HEK293T (cell line): ENCODE results near the gene ITGB5.

Source experiments
- ARNT ChIP-seq: fragments of 450-650 bp; IDR thresholded peaks from 2 replicates; pipeline ENCODE4 v1.6.1; 2017; ENCODE audit warnings: mild to moderate bottlenecking
- BHLHE40 ChIP-seq: fragments of 450-650 bp; IDR thresholded peaks from 2 replicates; pipeline ENCODE4 v1.6.1; 2016; ENCODE audit warnings: mild to moderate bottlenecking, moderate library complexity, borderline replicate concordance
- ELF4 ChIP-seq: fragments of 450-650 bp; IDR thresholded peaks from 2 replicates; pipeline ENCODE4 v1.6.1; 2017; ENCODE audit warnings: antibody characterized with exemption
- FOXA1 ChIP-seq: fragments of 450-650 bp; IDR thresholded peaks from 2 replicates; pipeline ENCODE4 v1.6.1; 2016; ENCODE audit warnings: mild to moderate bottlenecking
- FOXK2 ChIP-seq: fragments of 450-650 bp; IDR thresholded peaks from 2 replicates; pipeline ENCODE4 v1.6.1; 2016; ENCODE audit warnings: mild to moderate bottlenecking
- FOXM1 ChIP-seq: fragments of 450-650 bp; IDR thresholded peaks from 2 replicates; pipeline ENCODE4 v1.6.1; 2017; ENCODE audit warnings: mild to moderate bottlenecking, borderline replicate concordance
- LEF1 ChIP-seq: fragments of 450-650 bp; IDR thresholded peaks from 2 replicates; pipeline ENCODE4 v1.6.1; 2017; ENCODE audit warnings: mild to moderate bottlenecking, borderline replicate concordance
- NFRKB ChIP-seq: fragments of 450-650 bp; IDR thresholded peaks from 2 replicates; pipeline ENCODE4 v1.6.1; 2016; ENCODE audit warnings: mild to moderate bottlenecking, moderate library complexity
- SP1 ChIP-seq: fragments of 450-650 bp; IDR thresholded peaks from 2 replicates; pipeline ENCODE4 v1.6.1; 2017
- SUZ12 ChIP-seq: fragments of 450-650 bp; IDR thresholded peaks from 2 replicates; pipeline ENCODE4 v1.6.1; 2016; ENCODE audit warnings: mild to moderate bottlenecking
- TARDBP ChIP-seq: fragments of 450-650 bp; IDR thresholded peaks from 2 replicates; pipeline ENCODE4 v1.6.1; 2016
- ZNF384 ChIP-seq: fragments of 450-650 bp; IDR thresholded peaks from 2 replicates; pipeline ENCODE4 v1.6.1; 2016
- TF ChIP-seq, protein P1 (sequence below): fragments of 450-650 bp; IDR thresholded peaks from 2 replicates; pipeline ENCODE4 v1.6.1; 2016

DNA sequence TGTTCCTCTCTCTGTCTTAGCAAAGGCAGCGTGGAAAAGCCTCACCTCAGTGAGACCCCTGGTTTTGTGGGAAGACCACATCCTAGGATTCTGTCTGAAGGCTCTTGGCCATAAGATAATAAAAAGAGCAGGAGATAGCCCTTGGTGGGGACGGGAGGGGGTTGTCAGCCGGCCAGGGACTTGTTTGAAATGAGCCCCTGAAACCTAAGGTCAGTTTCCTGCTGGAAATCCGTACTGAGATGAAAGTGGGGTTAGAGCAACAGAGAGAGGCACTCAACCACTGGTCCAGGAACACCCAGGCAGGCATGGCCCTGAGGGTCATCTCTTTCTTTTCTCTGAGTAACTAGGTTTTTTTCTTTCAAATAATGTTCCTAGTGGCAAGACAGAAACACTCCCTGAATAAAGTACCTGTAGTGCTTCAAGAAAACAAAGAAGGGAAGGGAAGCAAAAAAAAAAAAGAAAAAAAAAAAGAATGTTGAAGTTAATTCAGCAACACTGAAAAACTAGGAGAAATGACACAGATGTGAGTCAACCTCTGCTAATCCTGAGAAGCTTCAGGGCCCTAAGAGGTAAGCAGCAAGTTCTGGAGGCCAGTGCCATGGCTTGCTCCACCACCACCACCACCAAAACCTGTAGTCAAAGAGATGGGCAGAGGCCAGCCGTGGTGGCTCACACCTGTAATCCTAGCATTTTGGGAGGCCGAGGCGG, 3.2 kb downstream of the ITGB5 start:
- TF ChIP-seq TARDBP: no peak
- no peak for TF ChIP-seq ZNF384
- no peak for TF ChIP-seq BHLHE40
- no peak for TF ChIP-seq SP1
- no peak for TF ChIP-seq ARNT
- TF ChIP-seq, protein P1, sequence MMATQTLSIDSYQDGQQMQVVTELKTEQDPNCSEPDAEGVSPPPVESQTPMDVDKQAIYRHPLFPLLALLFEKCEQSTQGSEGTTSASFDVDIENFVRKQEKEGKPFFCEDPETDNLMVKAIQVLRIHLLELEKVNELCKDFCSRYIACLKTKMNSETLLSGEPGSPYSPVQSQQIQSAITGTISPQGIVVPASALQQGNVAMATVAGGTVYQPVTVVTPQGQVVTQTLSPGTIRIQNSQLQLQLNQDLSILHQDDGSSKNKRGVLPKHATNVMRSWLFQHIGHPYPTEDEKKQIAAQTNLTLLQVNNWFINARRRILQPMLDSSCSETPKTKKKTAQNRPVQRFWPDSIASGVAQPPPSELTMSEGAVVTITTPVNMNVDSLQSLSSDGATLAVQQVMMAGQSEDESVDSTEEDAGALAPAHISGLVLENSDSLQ: no peak
- TF ChIP-seq FOXM1: no peak
- no peak for TF ChIP-seq FOXK2
- no peak for TF ChIP-seq SUZ12
- no peak for TF ChIP-seq LEF1
- no peak for TF ChIP-seq NFRKB
- TF ChIP-seq ELF4: no peak
- no peak for TF ChIP-seq FOXA1
